CD4-positive, alpha-beta T cell (primary cell): ENCODE results near the gene NDUFB1. TPM values are rescaled to one million over a fixed set of nuclear protein-coding genes. Genes with fewer than 3 reads are reported as not detected.

Experiments used
- ATAC-seq: fragments of 200-7000 bp; cut with Tn5 transposase; one replicate; pipeline ENCODE4 v1.10.0; 2022; ENCODE audit warnings: mild to moderate bottlenecking; ENCODE audit not compliant: poor library complexity
- CTCF ChIA-PET: fragments of 350-600 bp; sonication (Branson Sonifier 250); formaldehyde crosslinking; loops from one replicate; lab custom pipeline; 2021; ENCODE audit warnings: antibody characterized with exemption, inconsistent platforms; lab: Charles Lee
- POLR2A ChIA-PET: fragments of 350-600 bp; sonication (Branson Sonifier 250); formaldehyde crosslinking; loops from one replicate; lab custom pipeline; 2021; ENCODE audit warnings: antibody characterized with exemption, inconsistent platforms; lab: Charles Lee
- DNase-seq, 14 experiments: peaks; one replicate each; pipeline ENCODE4 v3.0.0-alpha.2; 2013 to 2020; ENCODE audit warnings: mixed read lengths in 2 of 14
- H3K27ac ChIP-seq, 2 donors: one replicate each; pipeline versions ENCODE4 v1.5.1 to v1.7.0; 2013; ENCODE audit warnings: low read length in 2 of 2, low read depth in 1 of 2, mild to moderate bottlenecking in 1 of 2
- H3K27me3 ChIP-seq, 2 experiments: 1 replicate in 1 of 2; 2 replicates in 1 of 2; pipeline versions ENCODE4 v1.6.1 to v1.7.0; 2013; ENCODE audit warnings: low read length in 2 of 2, control low read depth in 1 of 2, mild to moderate bottlenecking in 1 of 2, moderate library complexity in 1 of 2; ENCODE audit not compliant: insufficient read depth in 2 of 2, control insufficient read depth in 1 of 2
- H3K36me3 ChIP-seq: one replicate; pipeline ENCODE4 v1.6.1; 2013; ENCODE audit warnings: low read length, control low read depth; ENCODE audit not compliant: insufficient read depth
- H3K4me1 ChIP-seq: one replicate; pipeline ENCODE4 v1.6.1; 2013; ENCODE audit warnings: low read length, control low read depth; ENCODE audit not compliant: insufficient read depth
- H3K4me3 ChIP-seq: one replicate; pipeline ENCODE4 v1.5.1; 2013; ENCODE audit warnings: mild to moderate bottlenecking, low read length, moderate library complexity
- H3K9me3 ChIP-seq, 2 experiments: 1 replicate in 1 of 2; 2 replicates in 1 of 2; pipeline versions ENCODE4 v1.6.1 to v1.7.0; 2013; ENCODE audit warnings: low read length in 2 of 2, mild to moderate bottlenecking in 2 of 2, control low read depth in 1 of 2, moderate library complexity in 1 of 2; ENCODE audit not compliant: control insufficient read depth in 1 of 2, insufficient read depth in 1 of 2
- H3K27ac Mint-ChIP-seq: one replicate; pipeline ENCODE4 v1.8.0; 2020; ENCODE audit warnings: mixed read lengths
- H3K27me3 Mint-ChIP-seq: one replicate; pipeline ENCODE4 v1.8.0; 2021; ENCODE audit warnings: mixed read lengths
- H3K36me3 Mint-ChIP-seq: one replicate; pipeline ENCODE4 v1.8.0; 2021; ENCODE audit warnings: low read depth, mixed read lengths
- H3K4me1 Mint-ChIP-seq: one replicate; pipeline ENCODE4 v1.8.0; 2021; ENCODE audit warnings: low read depth, mixed read lengths
- H3K4me3 Mint-ChIP-seq: one replicate; pipeline ENCODE4 v1.8.0; 2020; ENCODE audit warnings: mild to moderate bottlenecking, mixed read lengths
- H3K9me3 Mint-ChIP-seq: one replicate; pipeline ENCODE4 v1.8.0; 2020; ENCODE audit warnings: mixed read lengths
- intact Hi-C, 2 experiments: fragments of 100-400 bp; cut with DNase I in 1 of 2; cut with micrococcal nuclease in 1 of 2; formaldehyde crosslinking; loops; one replicate each; pipeline versions ENCODE4 v1.15.1 to v1.9.0; 2023 to 2025; cut with DNase I, micrococcal nuclease
- total RNA-seq, 174 experiments: library from RNA in 2 of 174; stranded (reverse) in 2 of 174; gene quantifications; one replicate each; pipeline ENCODE4 v1.2.3 and lab custom pipeline; 2021 to 2026
- TF ChIP-seq, protein P1 (sequence below): fragments of 200-600 bp; IDR thresholded peaks from one replicate; pipeline ENCODE4 v1.8.0; 2022; ENCODE audit warnings: antibody characterized with exemption, mild to moderate bottlenecking

NDUFB1 gene
- total RNA-seq, 2 experiments from 2014 or later = 45.3 to 48.1 TPM

DNA sequence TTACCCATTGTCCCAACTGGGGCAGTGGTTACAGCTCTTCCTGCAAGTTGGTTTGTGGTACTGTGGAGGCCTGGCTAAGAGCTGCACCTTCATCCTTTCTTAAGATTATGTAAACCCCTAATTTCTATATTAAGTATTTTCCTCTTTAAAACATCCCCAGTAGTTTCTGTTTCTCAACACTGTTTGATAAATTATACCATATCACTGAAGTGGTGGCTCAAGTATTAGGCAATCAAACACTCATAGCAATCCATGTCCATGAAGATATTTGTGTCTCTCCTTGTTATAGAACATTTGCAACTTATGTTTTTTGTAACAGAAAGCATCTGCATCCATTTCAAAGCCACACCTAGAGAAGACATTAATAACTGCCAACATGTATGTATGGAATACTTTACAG is 47.0 kb downstream of the NDUFB1 start:
- TF ChIP-seq, protein P1, sequence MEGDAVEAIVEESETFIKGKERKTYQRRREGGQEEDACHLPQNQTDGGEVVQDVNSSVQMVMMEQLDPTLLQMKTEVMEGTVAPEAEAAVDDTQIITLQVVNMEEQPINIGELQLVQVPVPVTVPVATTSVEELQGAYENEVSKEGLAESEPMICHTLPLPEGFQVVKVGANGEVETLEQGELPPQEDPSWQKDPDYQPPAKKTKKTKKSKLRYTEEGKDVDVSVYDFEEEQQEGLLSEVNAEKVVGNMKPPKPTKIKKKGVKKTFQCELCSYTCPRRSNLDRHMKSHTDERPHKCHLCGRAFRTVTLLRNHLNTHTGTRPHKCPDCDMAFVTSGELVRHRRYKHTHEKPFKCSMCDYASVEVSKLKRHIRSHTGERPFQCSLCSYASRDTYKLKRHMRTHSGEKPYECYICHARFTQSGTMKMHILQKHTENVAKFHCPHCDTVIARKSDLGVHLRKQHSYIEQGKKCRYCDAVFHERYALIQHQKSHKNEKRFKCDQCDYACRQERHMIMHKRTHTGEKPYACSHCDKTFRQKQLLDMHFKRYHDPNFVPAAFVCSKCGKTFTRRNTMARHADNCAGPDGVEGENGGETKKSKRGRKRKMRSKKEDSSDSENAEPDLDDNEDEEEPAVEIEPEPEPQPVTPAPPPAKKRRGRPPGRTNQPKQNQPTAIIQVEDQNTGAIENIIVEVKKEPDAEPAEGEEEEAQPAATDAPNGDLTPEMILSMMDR = no peak
- Mint-ChIP-seq H3K4me1 (no peaks in the 10 kb centered on the region), H3K36me3 (peaks cover 62% of the 10 kb centered on the region), H3K4me3 (no peak overlapping the region), H3K27me3 (no peaks in the 10 kb centered on the region), H3K27ac (no peak overlapping the region), H3K9me3 (no peaks in the 10 kb centered on the region)
- H3K36me3 ChIP-seq = peaks cover 37% of the 10 kb centered on the region
- no peaks in the 10 kb centered on the region for H3K4me1 ChIP-seq
- intact Hi-C loops = no loop called here
- ChIA-PET POLR2A (interaction anchor here (1.5 kb wide), 1 partner anchor 35 kb away, joined by 5 read pairs; the partner anchor contains the start of gene TRIP11), CTCF (no interaction called here)
- H3K9me3 ChIP-seq = no peaks in the 10 kb centered on the region
- no peak overlapping the region for H3K27ac ChIP-seq
- no peak for ATAC-seq
- DNase-seq = no peak
- H3K4me3 ChIP-seq = no peak overlapping the region
- H3K27me3 ChIP-seq = no peaks in the 10 kb centered on the region

Other genes starting within 250 kb of the NDUFB1 start
- 1 to 10 TPM; 1.2 to 1.5 TPM for gene FBLN5, start 174.0 kb downstream of the NDUFB1 start, total RNA-seq
- gene TRIP11, start 81.6 kb downstream of the NDUFB1 start, total RNA-seq = 10 to 100 TPM; 30.0 to 31.2 TPM
- 10 to 100 TPM; 21.5 to 22.1 TPM for gene ATXN3, start 15.1 kb downstream of the NDUFB1 start, total RNA-seq
- 10 to 100 TPM; 12.4 to 12.9 TPM for gene CPSF2, start 263 bp upstream of the NDUFB1 start, total RNA-seq
- gene SLC24A4, start 201.5 kb upstream of the NDUFB1 start, total RNA-seq = under 1 TPM; 0.11 to 0.19 TPM